ENCODE results near the gene NR5A1. TPM values are rescaled to one million over a fixed set of nuclear protein-coding genes. Genes with fewer than 3 reads are reported as not detected.
A peak's percentile ranks its signal among the peaks of the same experiment; 100 is the strongest.

The NR5A1 gene
- total and polyA plus RNA-seq, 11 donors: 0.04 to 0.14 TPM; not detected in 9

DNA sequence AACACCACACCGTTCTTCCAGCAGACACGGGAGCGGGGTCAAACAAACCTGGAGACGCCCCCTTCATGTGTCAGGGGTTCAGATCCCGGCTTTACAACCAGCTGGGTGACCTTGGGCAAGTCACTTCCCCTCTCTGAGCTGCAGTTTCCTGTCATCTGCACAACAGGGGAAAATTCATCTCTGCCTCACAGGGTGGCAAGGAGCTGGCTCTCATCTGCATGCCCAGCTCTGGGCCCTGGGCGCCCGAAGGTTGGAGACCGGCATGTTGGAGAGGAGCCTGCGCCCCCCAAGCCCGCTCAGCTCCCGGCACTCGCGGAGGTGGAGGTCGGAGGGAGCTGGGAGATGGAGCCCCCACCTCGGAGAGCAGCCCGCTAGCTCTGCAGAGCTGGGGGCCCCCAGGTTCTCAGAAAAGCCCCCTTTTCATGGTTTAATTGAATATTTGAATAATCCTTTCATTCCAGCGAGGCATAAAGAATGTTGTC is 20.4 kb downstream of the NR5A1 start:
- Histone ChIP-seq H3K27ac (no peak overlapping the region), H3K36me3 (no peaks in the 10 kb centered on the region), H3K9me3 (no peaks in the 10 kb centered on the region), H3K27me3 (peaks cover 0 to 77% (median 24%) of the 10 kb centered on the region in 9 donors), H3K4me1 (no peaks in the 10 kb centered on the region), H3K4me3 (no peak overlapping the region)
- intact Hi-C loops (cut with DNase I): no loop called here
- no peak for TF ChIP-seq CTCF (IDR thresholded peaks at IDR 0.05)
- peak in 1 of 5 donors; percentile 53 for DNase-seq
- WGBS, 4 donors: 41 to 56% (median 48%) methylated on average over 12 to 17 of the region's 17 CpGs
- no peak for ATAC-seq

DNA sequence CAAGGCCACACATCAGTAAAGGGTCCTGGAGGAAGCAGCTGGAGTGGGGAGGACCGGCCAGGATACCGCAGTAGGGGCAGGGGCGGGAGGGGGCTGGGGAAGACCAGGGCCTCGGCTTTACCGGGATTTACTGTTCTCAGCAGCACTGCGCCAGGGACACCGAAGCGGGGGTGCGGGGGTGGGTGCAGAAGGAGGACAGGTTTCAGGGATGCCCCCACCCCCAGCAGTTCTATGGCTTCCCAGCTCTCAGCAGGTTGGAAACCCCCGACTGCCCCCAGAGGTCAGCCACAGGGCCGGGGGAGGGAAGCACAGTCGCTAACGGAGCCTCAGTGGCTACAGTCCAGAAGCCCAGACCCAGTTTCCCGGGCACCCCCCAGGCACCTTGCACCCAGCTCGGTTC is 21.3 kb downstream of the NR5A1 start:
- DNase-seq: peak in 1 of 5 donors; percentile 49
- peaks cover under 1 to 73% (median 24%) of the 10 kb centered on the region in 9 donors for H3K27me3 ChIP-seq
- no peaks in the 10 kb centered on the region for H3K36me3 ChIP-seq
- H3K9me3 ChIP-seq: no peaks in the 10 kb centered on the region
- no peaks in the 10 kb centered on the region for H3K4me1 ChIP-seq
- intact Hi-C loops (cut with DNase I): no loop called here
- H3K27ac ChIP-seq: no peak overlapping the region
- WGBS, 4 donors: 56 to 67% (median 62%) methylated on average over 11 to 15 of the region's 15 CpGs
- TF ChIP-seq POLR2A (IDR thresholded peaks at IDR 0.05) (no peak), CTCF (IDR thresholded peaks at IDR 0.05) (no peak)
- no peak for ATAC-seq
- no peak overlapping the region for H3K4me3 ChIP-seq

GRCh38 chr9:124485201-124485600 is 22.0 kb downstream of the NR5A1 start:
- H3K9me3 ChIP-seq: no peaks in the 10 kb centered on the region
- 60 to 77% (median 66%) methylated on average over 4 to 13 of the region's 13 CpGs for whole genome bisulfite sequencing, 4 donors
- ATAC-seq (no peak), DNase-seq (peak in 1 of 5 donors; percentile 52)
- no peak overlapping the region for H3K4me3 ChIP-seq
- H3K27ac ChIP-seq: no peak overlapping the region
- no peaks in the 10 kb centered on the region for H3K36me3 ChIP-seq
- peaks cover 8 to 73% (median 27%) of the 10 kb centered on the region in 9 donors for H3K27me3 ChIP-seq
- H3K4me1 ChIP-seq: no peaks in the 10 kb centered on the region
- intact Hi-C loops (cut with DNase I): no loop called here
- TF ChIP-seq POLR2A (IDR thresholded peaks at IDR 0.05) (no peak), CTCF (IDR thresholded peaks at IDR 0.05) (no peak)

- no peak overlapping the region for H3K27ac ChIP-seq
- peaks cover 10 to 80% (median 28%) of the 10 kb centered on the region in 9 donors for H3K27me3 ChIP-seq
- DNase-seq (peak in 2 of 5 donors; percentile 13 to 26), ATAC-seq (no peak)
- TF ChIP-seq POLR2A (IDR thresholded peaks at IDR 0.05) (no peak), CTCF (IDR thresholded peaks at IDR 0.05) (no peak)
- WGBS, 4 donors: 94 to 98% (median 94%) methylated on average over 9 of the region's 9 CpGs
- intact Hi-C loops (cut with DNase I): loop anchor here in 1 of 10 donors (5.0 kb wide), 1 partner anchor 66 kb away; the partner anchor contains the start of gene PSMB7
- no peak overlapping the region for H3K4me3 ChIP-seq
- H3K4me1 ChIP-seq: no peaks in the 10 kb centered on the region
- no peaks in the 10 kb centered on the region for H3K36me3 ChIP-seq
- no peaks in the 10 kb centered on the region for H3K9me3 ChIP-seq
Measured at GRCh38 chr9:124483481-124483880, 23.7 kb downstream of the NR5A1 start.

Measured in heart left ventricle (tissue), 16 donors.